HepG2 (cell line): ENCODE measurements around the gene ITLN2. TPM values are rescaled to one million over a fixed set of nuclear protein-coding genes. Genes with fewer than 3 reads are reported as not detected.

Source experiments
- ATAC-seq: fragments of 200-7000 bp; cut with Tn5 transposase; 3 replicates; pipeline ENCODE4 v1.9.1; 2020; ENCODE audit warnings: mild to moderate bottlenecking, moderate library complexity
- BruUV-seq: library from RNA; stranded (reverse); fragments of 400-500 nt; replicated peaks from 2 replicates; lab custom pipeline; 2021; lab: Mats Ljungman, UMichigan
- CTCF ChIA-PET: fragments of 300-600 bp; formaldehyde crosslinking; extraction: SDS; loops from one replicate; lab custom pipeline; 2021; ENCODE audit warnings: low total read pairs, inconsistent platforms, low intra/inter-chr PET ratio; lab: Yijun Ruan, JAX
- POLR2A ChIA-PET: fragments of 350-600 bp; sonication (Branson Sonifier 250); formaldehyde crosslinking; loops from one replicate; lab custom pipeline; 2020; ENCODE audit warnings: antibody characterized with exemption, inconsistent platforms; lab: Yijun Ruan, JAX
- DNase-seq: peaks from one replicate; pipeline ENCODE4 v3.0.0-alpha.2; 2015; ENCODE audit warnings: low spot score
- FAIRE-seq: peaks from 3 replicates; lab custom pipeline; 2011; peaks lifted over from hg19 to GRCh38; lab: Jason Lieb, UNC
- H2AFZ ChIP-seq: one replicate; pipeline ENCODE4 v1.6.1; 2011; ENCODE audit warnings: low read length, inconsistent platforms
- H3K27ac ChIP-seq: fragments of 300-600 bp; 3 replicates; pipeline ENCODE4 v1.8.0; 2011; ENCODE audit warnings: mixed run types, mild to moderate bottlenecking, mixed read lengths, low read length, inconsistent platforms; ENCODE audit not compliant: insufficient read depth; ENCODE audit errors: extremely low read length
- H3K27me3 ChIP-seq, 2 experiments: fragments of 200-600 bp in 1 of 2; 2 replicates in 1 of 2; 3 replicates in 1 of 2; pipeline versions ENCODE4 v1.6.0 to v1.8.0; 2011; ENCODE audit warnings: low read length in 2 of 2, mild to moderate bottlenecking in 2 of 2, moderate library complexity in 2 of 2, inconsistent platforms in 1 of 2; ENCODE audit not compliant: insufficient read depth in 2 of 2, control insufficient read depth in 1 of 2
- H3K36me3 ChIP-seq, 2 experiments: fragments of 200-600 bp in 1 of 2; replicated peaks in 1 of 2; 2 replicates in 1 of 2; 3 replicates in 1 of 2; pipeline versions ENCODE4 v1.5.1 to v1.8.0; 2011; ENCODE audit warnings: low read length in 2 of 2, inconsistent platforms in 1 of 2; ENCODE audit not compliant: insufficient read depth in 2 of 2, control insufficient read depth in 1 of 2
- H3K4me1 ChIP-seq: 2 replicates; pipeline ENCODE4 v1.5.1; 2012; ENCODE audit warnings: low read length, inconsistent platforms; ENCODE audit not compliant: insufficient read depth
- H3K4me2 ChIP-seq: 2 replicates; pipeline ENCODE4 v1.6.0; 2011; ENCODE audit warnings: low read depth, low read length, inconsistent platforms
- H3K4me3 ChIP-seq, 3 experiments: fragments of 200-600 bp in 1 of 3; sonication (generic), shearing (Covaris generic) in 1 of 3; replicated peaks in 1 of 3; 2 replicates each; pipeline ENCODE4 v1.5.1; 2011 to 2016; ENCODE audit warnings: low read length in 3 of 3, inconsistent platforms in 2 of 3, low read depth in 2 of 3, mild to moderate bottlenecking in 2 of 3, control low read depth in 1 of 3, mixed read lengths in 1 of 3; ENCODE audit not compliant: insufficient read depth in 1 of 3
- H3K79me2 ChIP-seq: one replicate; pipeline ENCODE4 v1.6.1; 2011; ENCODE audit warnings: low read length, inconsistent platforms; ENCODE audit not compliant: insufficient read depth
- H3K9ac ChIP-seq: 2 replicates; pipeline ENCODE4 v1.6.0; 2011; ENCODE audit warnings: mild to moderate bottlenecking, low read depth, low read length, inconsistent platforms; ENCODE audit not compliant: insufficient read depth
- H3K9me3 ChIP-seq: 2 replicates; pipeline ENCODE4 v1.5.1; 2012; ENCODE audit warnings: mild to moderate bottlenecking, low read length
- H4K20me1 ChIP-seq: 2 replicates; pipeline ENCODE4 v1.6.0; 2011; ENCODE audit warnings: inconsistent platforms, mild to moderate bottlenecking, low read length, moderate library complexity; ENCODE audit not compliant: insufficient read depth
- HNRNPUL1 ChIP-seq: fragments of 200-400 bp; formaldehyde crosslinking; IDR thresholded peaks from 2 replicates; pipeline ENCODE4 v1.6.1; 2017; ENCODE audit warnings: low read depth, mild to moderate bottlenecking, low read length, moderate library complexity
- RFXAP ChIP-seq: sonication (generic); formaldehyde crosslinking; IDR thresholded peaks from 2 replicates; pipeline ENCODE4 v1.4.0; 2020; ENCODE audit warnings: missing genetic modification reagents, borderline replicate concordance
- TOE1 ChIP-seq: sonication (generic); formaldehyde crosslinking; IDR thresholded peaks from 2 replicates; pipeline ENCODE4 v1.4.0; 2020; ENCODE audit warnings: mild to moderate bottlenecking, missing genetic modification reagents
- TSC22D2 ChIP-seq: sonication (generic); formaldehyde crosslinking; IDR thresholded peaks from 2 replicates; pipeline ENCODE4 v1.5.1; 2020; ENCODE audit warnings: missing genetic modification reagents, mild to moderate bottlenecking, borderline replicate concordance
- ZNF292 ChIP-seq: sonication (generic); formaldehyde crosslinking; IDR thresholded peaks from 2 replicates; pipeline ENCODE4 v1.8.1; 2022; ENCODE audit warnings: mild to moderate bottlenecking, low read depth, missing genetic modification reagents, borderline replicate concordance
- WGBS: methylation state at CpG from one replicate; pipeline ENCODE4 v1.1.6; 2017; ENCODE audit warnings: low lambda C conversion rate; 5-methylcytosine and 5-hydroxymethylcytosine counted together
- in situ Hi-C: cut with HindIII; loops from 2 replicates; pipeline ENCODE4 v1.10.0; 2017; ENCODE audit warnings: low pct_unique_long_range_greater_than_20kb; ENCODE audit not compliant: extremely low pct_ligation_motif_present
- intact Hi-C: fragments of 100-400 bp; cut with micrococcal nuclease; formaldehyde crosslinking; loops from one replicate; pipeline ENCODE4 v1.10.0; 2022; ENCODE audit not compliant: unreplicated experiment
- polyA plus RNA-seq, 8 experiments: library from polyadenylated mRNA; depleted of rRNA in 3 of 8; stranded (reverse) in 7 of 8; unstranded in 1 of 8; fragments of >200 nt; fragmentation: Illumina TruSeq in 4 of 8; extraction: Trizol in 4 of 8; gene quantifications; 2 replicates each; pipeline versions ENCODE4 v1.2.1 to v1.2.3, GENCODE V29; 2011 to 2016; ENCODE audit warnings: low read depth in 4 of 8, missing spikeins in 1 of 8, mixed read lengths in 1 of 8; ENCODE audit not compliant: insufficient read depth in 1 of 8
- total RNA-seq, 5 experiments: library from RNA; depleted of rRNA; stranded (reverse); fragments of >200 nt; fragmentation: Illumina TruSeq; extraction: Trizol; gene quantifications; 2 replicates each; pipeline ENCODE4 v1.2.3, GENCODE V29; 2016; ENCODE audit warnings: low read depth in 1 of 5
- TF ChIP-seq, protein P1 (sequence below), 2 experiments: sonication (generic) in 1 of 2; formaldehyde crosslinking in 1 of 2; IDR thresholded peaks; 2 replicates each; pipeline versions ENCODE4 v1.4.0 to v1.6.1; 2018 to 2020; ENCODE audit warnings: missing genetic modification reagents in 2 of 2, borderline replicate concordance in 1 of 2, low read depth in 1 of 2, mild to moderate bottlenecking in 1 of 2, missing biosample characterization in 1 of 2

The ITLN2 gene
- total and polyA plus RNA-seq, 2 of the 13 experiments (the other 11 are each of a cell fraction or from before 2014, with no cell fraction given), result not detected

DNA sequence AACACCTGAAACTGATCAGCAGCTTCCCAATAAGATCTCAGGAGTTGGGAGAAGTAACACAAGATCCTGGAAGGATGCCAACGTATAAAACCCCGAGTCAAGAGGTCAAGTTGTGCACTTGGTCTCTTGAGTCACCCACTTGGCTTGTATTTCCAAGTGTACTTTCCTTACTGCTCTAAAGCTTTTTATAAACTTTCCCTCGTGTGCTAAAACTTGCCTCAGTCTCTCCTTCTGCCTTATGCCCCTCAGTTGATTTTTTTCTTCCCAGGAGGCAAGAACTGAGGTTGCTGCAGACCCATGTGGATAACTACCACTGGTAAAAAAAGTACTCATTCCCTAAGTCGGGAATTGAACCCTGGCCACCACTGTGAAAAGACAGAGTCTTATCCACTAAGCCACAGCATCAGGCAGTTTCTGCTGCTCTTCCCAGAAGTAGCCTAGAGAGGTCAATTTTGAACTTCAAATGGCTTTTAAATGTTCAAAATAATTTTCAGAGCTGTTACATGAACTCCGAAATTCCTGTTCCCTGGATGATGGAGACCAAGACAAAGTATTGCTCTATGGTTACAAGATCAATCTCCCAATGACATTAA lies 28.9 kb downstream of the ITLN2 start:
- Histone ChIP-seq H3K9me3 (peaks cover 19% of the 10 kb centered on the region), H3K4me3 (no peak overlapping the region), H2AFZ (no peak overlapping the region), H3K79me2 (no peaks in the 10 kb centered on the region), H3K9ac (no peak overlapping the region), H3K4me1 (no peaks in the 10 kb centered on the region), H4K20me1 (no peaks in the 10 kb centered on the region), H3K4me2 (no peak overlapping the region), H3K36me3 (no peaks in the 10 kb centered on the region), H3K27me3 (no peaks in the 10 kb centered on the region), H3K27ac (no peak overlapping the region)
- POLR2A ChIA-PET, result no interaction called here
- CTCF ChIA-PET, result no interaction called here
- no peak for ATAC-seq
- DNase-seq, result no peak
- no peak for FAIRE-seq
- WGBS, result 1% methylated on average over 5 of the region's 5 CpGs
- in situ Hi-C loops (no loop called here), intact Hi-C loops (no loop called here)
- no peak for TF ChIP-seq TSC22D2
- no peak for TF ChIP-seq RFXAP (CRISPR knock-in tag)
- no peak for TF ChIP-seq HNRNPUL1
- no peak for TF ChIP-seq TOE1 (CRISPR knock-in tag)
- no peak for TF ChIP-seq ZNF292 (CRISPR knock-in tag)
- TF ChIP-seq, protein P1, sequence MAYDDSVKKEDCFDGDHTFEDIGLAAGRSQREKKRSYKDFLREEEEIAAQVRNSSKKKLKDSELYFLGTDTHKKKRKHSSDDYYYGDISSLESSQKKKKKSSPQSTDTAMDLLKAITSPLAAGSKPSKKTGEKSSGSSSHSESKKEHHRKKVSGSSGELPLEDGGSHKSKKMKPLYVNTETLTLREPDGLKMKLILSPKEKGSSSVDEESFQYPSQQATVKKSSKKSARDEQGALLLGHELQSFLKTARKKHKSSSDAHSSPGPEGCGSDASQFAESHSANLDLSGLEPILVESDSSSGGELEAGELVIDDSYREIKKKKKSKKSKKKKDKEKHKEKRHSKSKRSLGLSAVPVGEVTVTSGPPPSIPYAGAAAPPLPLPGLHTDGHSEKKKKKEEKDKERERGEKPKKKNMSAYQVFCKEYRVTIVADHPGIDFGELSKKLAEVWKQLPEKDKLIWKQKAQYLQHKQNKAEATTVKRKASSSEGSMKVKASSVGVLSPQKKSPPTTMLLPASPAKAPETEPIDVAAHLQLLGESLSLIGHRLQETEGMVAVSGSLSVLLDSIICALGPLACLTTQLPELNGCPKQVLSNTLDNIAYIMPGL (CRISPR knock-in tag; IDR thresholded peaks at IDR 0.05; ENCODE audit: borderline replicate concordance in 1 of 2, low read depth in 1 of 2), result no peak
- no TSS peak for BruUV-seq
